ENCODE measurements around the gene RAD51B. TPM values are rescaled to one million over a fixed set of nuclear protein-coding genes. Genes with fewer than 3 reads are reported as not detected.

The RAD51B gene
- polyA plus RNA-seq, 1 donor (not counting 4 experiments of a cell fraction or from before 2014, with no cell fraction given), result 13.3 TPM

- FAIRE-seq, result peak; percentile 26
- H3K27ac ChIP-seq (ENCODE audit: control insufficient read depth, insufficient read depth, low read length), result no peak overlapping the region
Measured at GRCh38 chr14:68074765-68075381, 255.3 kb downstream of the RAD51B start.

DNA sequence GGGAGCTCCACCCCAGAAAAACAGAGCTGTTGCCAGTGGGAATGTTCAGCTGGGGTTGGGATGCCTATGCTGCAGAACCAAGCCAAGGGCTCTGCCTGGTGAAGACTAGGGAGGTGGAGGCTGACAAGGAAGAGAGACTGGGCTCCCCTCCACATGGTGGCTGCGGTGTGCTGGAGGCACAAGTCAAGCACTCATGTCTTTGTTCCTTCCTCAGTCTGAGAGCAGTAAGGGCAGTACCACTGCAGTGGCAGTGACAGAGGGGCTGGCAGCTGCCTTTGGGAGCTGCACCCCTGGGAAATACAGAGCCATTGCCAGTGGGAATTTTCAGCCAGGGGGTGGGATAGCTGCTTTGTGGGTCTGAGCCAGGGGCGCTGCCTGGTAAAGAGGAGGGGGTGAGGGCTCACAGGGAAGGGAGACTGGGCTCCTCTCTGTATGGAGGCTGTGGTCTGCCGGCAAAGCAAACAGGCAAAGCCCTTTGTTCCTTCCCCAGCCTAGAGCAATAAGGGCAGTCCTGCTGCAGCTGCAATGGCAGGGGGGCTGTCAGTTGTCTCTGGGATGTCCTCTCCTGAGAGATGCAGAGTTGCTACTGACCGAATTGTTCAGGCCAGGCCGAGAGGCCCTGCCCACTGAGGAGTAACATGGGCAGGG lies 255.9 kb downstream of the RAD51B start:
- no peak overlapping the region for H2AFZ ChIP-seq (ENCODE audit: control insufficient read depth, low read length)
- no peak for DNase-seq (ENCODE audit: low read depth, low spot score)
- no peaks in the 10 kb centered on the region for H3K9me1 ChIP-seq (ENCODE audit: control insufficient read depth, extremely low read depth, insufficient read depth, low read length)
- no peaks in the 10 kb centered on the region for H4K20me1 ChIP-seq (ENCODE audit: control insufficient read depth, extremely low read depth, insufficient read depth, low read length)
- FAIRE-seq, result no peak
- H3K27me3 ChIP-seq (ENCODE audit: control insufficient read depth, extremely low read depth, insufficient read depth, low read length), result no peaks in the 10 kb centered on the region
- peaks cover 5% of the 10 kb centered on the region for H3K4me1 ChIP-seq (ENCODE audit: control insufficient read depth, extremely low read depth, insufficient read depth, low read length)
- dilution Hi-C loops (cut with MboI; ENCODE audit: extremely low pct_ligation_motif_present, low sequenced_read_pairs), result no loop called here
- no peaks in the 10 kb centered on the region for H3K36me3 ChIP-seq (ENCODE audit: control insufficient read depth in 2 of 2, extremely low read depth in 1 of 2, insufficient read depth in 2 of 2, low read length in 2 of 2)
- H3K4me2 ChIP-seq (ENCODE audit: control insufficient read depth, extremely low read depth, insufficient read depth, low read depth, low read length), result no peak overlapping the region
- no peaks in the 10 kb centered on the region for H3K9me3 ChIP-seq (ENCODE audit: control insufficient read depth, low read depth, low read length)
- H3K27ac ChIP-seq (ENCODE audit: control insufficient read depth, insufficient read depth, low read length), result no peak overlapping the region
- no peaks in the 10 kb centered on the region for H3K79me2 ChIP-seq (ENCODE audit: control insufficient read depth, insufficient read depth, low read length)
- TF ChIP-seq, protein P1, sequence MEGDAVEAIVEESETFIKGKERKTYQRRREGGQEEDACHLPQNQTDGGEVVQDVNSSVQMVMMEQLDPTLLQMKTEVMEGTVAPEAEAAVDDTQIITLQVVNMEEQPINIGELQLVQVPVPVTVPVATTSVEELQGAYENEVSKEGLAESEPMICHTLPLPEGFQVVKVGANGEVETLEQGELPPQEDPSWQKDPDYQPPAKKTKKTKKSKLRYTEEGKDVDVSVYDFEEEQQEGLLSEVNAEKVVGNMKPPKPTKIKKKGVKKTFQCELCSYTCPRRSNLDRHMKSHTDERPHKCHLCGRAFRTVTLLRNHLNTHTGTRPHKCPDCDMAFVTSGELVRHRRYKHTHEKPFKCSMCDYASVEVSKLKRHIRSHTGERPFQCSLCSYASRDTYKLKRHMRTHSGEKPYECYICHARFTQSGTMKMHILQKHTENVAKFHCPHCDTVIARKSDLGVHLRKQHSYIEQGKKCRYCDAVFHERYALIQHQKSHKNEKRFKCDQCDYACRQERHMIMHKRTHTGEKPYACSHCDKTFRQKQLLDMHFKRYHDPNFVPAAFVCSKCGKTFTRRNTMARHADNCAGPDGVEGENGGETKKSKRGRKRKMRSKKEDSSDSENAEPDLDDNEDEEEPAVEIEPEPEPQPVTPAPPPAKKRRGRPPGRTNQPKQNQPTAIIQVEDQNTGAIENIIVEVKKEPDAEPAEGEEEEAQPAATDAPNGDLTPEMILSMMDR (optimal IDR thresholded peaks at IDR 0.05 in 1 of 3, IDR thresholded peaks at IDR 0.05 in 1 of 3, conservative IDR thresholded peaks at IDR 0.05 in 1 of 3; ENCODE audit: extremely low read depth in 1 of 3, insufficient read depth in 2 of 3, low read length in 3 of 3), result no peak
- no peak for TF ChIP-seq EZH2 (IDR thresholded peaks at IDR 0.05; ENCODE audit: low read length)
- H3K4me3 ChIP-seq (ENCODE audit: control insufficient read depth in 2 of 3, extremely low read depth in 1 of 3, insufficient read depth in 2 of 3, low read depth in 1 of 3, low read length in 3 of 3), result no peak overlapping the region
- H3K9ac ChIP-seq (ENCODE audit: control insufficient read depth, extremely low read depth, insufficient read depth, low read length), result no peak overlapping the region

More at GRCh38 chr14:68074765-68075381, 255.3 kb downstream of the RAD51B start:
- Histone ChIP-seq H4K20me1 (ENCODE audit: control insufficient read depth, extremely low read depth, insufficient read depth, low read length) (no peaks in the 10 kb centered on the region), H3K27me3 (ENCODE audit: control insufficient read depth, extremely low read depth, insufficient read depth, low read length) (no peaks in the 10 kb centered on the region), H3K9ac (ENCODE audit: control insufficient read depth, extremely low read depth, insufficient read depth, low read length) (no peak overlapping the region), H3K79me2 (ENCODE audit: control insufficient read depth, insufficient read depth, low read length) (no peaks in the 10 kb centered on the region), H2AFZ (ENCODE audit: control insufficient read depth, low read length) (no peak overlapping the region), H3K9me1 (ENCODE audit: control insufficient read depth, extremely low read depth, insufficient read depth, low read length) (no peaks in the 10 kb centered on the region), H3K9me3 (ENCODE audit: control insufficient read depth, low read depth, low read length) (no peaks in the 10 kb centered on the region), H3K4me1 (ENCODE audit: control insufficient read depth, extremely low read depth, insufficient read depth, low read length) (peaks cover 5% of the 10 kb centered on the region), H3K36me3 (ENCODE audit: control insufficient read depth in 2 of 2, extremely low read depth in 1 of 2, insufficient read depth in 2 of 2, low read length in 2 of 2) (no peaks in the 10 kb centered on the region), H3K4me3 (ENCODE audit: control insufficient read depth in 2 of 3, extremely low read depth in 1 of 3, insufficient read depth in 2 of 3, low read depth in 1 of 3, low read length in 3 of 3) (no peak overlapping the region), H3K4me2 (ENCODE audit: control insufficient read depth, extremely low read depth, insufficient read depth, low read depth, low read length) (no peak overlapping the region)
- TF ChIP-seq, protein P1 (optimal IDR thresholded peaks at IDR 0.05 in 1 of 3, IDR thresholded peaks at IDR 0.05 in 1 of 3, conservative IDR thresholded peaks at IDR 0.05 in 1 of 3; ENCODE audit: extremely low read depth in 1 of 3, insufficient read depth in 2 of 3, low read length in 3 of 3), result no peak
- TF ChIP-seq EZH2 (IDR thresholded peaks at IDR 0.05; ENCODE audit: low read length), result no peak
- no peak for DNase-seq (ENCODE audit: low read depth, low spot score)
- dilution Hi-C loops (cut with MboI; ENCODE audit: extremely low pct_ligation_motif_present, low sequenced_read_pairs), result no loop called here

Data from keratinocyte (primary cell).